Measurements from ENCODE around the gene RALGAPA1. TPM values are rescaled to one million over a fixed set of nuclear protein-coding genes. Genes with fewer than 3 reads are reported as not detected.

Gene RALGAPA1
- total RNA-seq, 2 experiments from 2014 or later, result 27.6 to 36.5 TPM

DNA sequence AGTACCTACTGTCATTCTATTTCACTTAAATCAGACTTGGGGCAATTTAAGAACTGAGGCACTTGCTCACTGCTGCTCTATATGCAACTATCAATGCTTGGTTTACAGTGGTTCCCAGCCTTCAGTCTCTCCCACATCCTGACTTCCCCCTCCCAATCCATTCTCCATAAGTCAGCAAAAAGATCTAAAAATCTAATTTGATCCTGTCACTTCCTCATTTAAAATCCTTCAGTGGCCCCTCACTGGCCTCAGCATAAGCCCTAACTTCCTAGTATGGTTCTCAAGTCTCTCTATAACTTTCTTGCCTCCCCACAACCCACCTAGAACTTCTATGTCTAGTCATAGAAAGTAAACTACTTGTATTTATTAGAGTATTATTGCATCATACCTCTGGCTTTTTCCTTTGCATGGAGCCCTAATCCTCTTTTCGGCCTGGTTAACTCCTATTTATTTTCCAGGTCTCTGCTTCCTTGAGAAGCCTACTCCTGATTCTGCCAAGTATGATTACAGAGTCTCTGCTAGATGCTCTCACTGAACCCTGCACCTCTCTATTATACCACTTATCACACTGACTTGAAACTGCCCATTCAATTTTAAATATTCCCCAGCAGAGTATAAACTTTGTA lies 130.6 kb downstream of the RALGAPA1 start:
- TF ChIP-seq, protein P1, sequence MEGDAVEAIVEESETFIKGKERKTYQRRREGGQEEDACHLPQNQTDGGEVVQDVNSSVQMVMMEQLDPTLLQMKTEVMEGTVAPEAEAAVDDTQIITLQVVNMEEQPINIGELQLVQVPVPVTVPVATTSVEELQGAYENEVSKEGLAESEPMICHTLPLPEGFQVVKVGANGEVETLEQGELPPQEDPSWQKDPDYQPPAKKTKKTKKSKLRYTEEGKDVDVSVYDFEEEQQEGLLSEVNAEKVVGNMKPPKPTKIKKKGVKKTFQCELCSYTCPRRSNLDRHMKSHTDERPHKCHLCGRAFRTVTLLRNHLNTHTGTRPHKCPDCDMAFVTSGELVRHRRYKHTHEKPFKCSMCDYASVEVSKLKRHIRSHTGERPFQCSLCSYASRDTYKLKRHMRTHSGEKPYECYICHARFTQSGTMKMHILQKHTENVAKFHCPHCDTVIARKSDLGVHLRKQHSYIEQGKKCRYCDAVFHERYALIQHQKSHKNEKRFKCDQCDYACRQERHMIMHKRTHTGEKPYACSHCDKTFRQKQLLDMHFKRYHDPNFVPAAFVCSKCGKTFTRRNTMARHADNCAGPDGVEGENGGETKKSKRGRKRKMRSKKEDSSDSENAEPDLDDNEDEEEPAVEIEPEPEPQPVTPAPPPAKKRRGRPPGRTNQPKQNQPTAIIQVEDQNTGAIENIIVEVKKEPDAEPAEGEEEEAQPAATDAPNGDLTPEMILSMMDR (conservative IDR thresholded peaks at IDR 0.05; ENCODE audit: low read length), result no peak
- TF ChIP-seq EZH2phosphoT487 (IDR thresholded peaks at IDR 0.05; ENCODE audit: borderline replicate concordance, low read depth, low read length), result no peak
- no peak for DNase-seq (ENCODE audit: low spot score)
- H3K4me1 ChIP-seq (ENCODE audit: insufficient read depth, low read length, poor library complexity, severe bottlenecking), result no peaks in the 10 kb centered on the region
- no peak overlapping the region for H3K4me3 ChIP-seq (ENCODE audit: low read depth, low read length, poor library complexity, severe bottlenecking)
- no peak overlapping the region for H3K4me2 ChIP-seq (ENCODE audit: low read length)
- no peaks in the 10 kb centered on the region for H3K9me2 ChIP-seq (ENCODE audit: insufficient read depth, low read length)
- no TSS peak for BruUV-seq (replicated peaks)
- no peaks in the 10 kb centered on the region for H4K20me1 ChIP-seq (ENCODE audit: insufficient read depth, low read length)
- H3K79me2 ChIP-seq (ENCODE audit: insufficient read depth, low read depth, low read length), result no peaks in the 10 kb centered on the region
- H3K36me3 ChIP-seq (ENCODE audit: insufficient read depth, low read length), result peaks cover 2% of the 10 kb centered on the region
- CTCF ChIA-PET (ENCODE audit: unreplicated experiment), result no interaction called here
- POLR2A ChIA-PET, result interaction anchor here (0.7 to 1.3 kb wide), 2 partner anchors 35 to 129 kb away, joined by 3 read pairs; no protein-coding TSS in a partner anchor
- H3K27ac ChIP-seq (ENCODE audit: low read depth, low read length, poor library complexity, severe bottlenecking), result no peak overlapping the region
- H3K9me3 ChIP-seq (ENCODE audit: low read length), result no peaks in the 10 kb centered on the region
- H2AFZ ChIP-seq (ENCODE audit: low read length), result no peak overlapping the region
- intact Hi-C loops (cut with micrococcal nuclease; ENCODE audit: unreplicated experiment), result no loop called here

DNA sequence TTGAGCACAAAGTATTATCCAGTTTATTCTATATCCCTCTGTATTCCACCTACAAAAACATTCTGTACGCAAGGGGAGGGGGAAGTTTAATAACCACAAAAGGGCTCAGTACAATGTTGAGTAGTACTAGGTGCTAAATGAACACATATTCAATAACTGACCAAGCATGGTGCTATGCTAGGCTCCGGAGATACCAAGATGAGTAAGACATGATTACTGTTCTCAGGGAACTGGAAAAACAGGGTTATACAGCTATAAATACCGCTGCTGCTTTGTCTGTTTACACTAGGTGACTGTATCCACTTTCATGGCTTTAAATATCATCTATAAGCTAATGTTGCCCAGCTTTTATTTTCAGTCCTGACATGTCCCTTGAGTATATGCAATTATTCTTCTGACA lies 139.3 kb downstream of the RALGAPA1 start:
- Histone ChIP-seq H4K20me1 (ENCODE audit: insufficient read depth, low read length) (no peaks in the 10 kb centered on the region), H3K79me2 (ENCODE audit: insufficient read depth, low read depth, low read length) (no peaks in the 10 kb centered on the region), H3K9me3 (ENCODE audit: low read length) (no peaks in the 10 kb centered on the region), H3K4me2 (ENCODE audit: low read length) (no peak overlapping the region), H3K27ac (ENCODE audit: low read depth, low read length, poor library complexity, severe bottlenecking) (no peak overlapping the region), H3K9me2 (ENCODE audit: insufficient read depth, low read length) (no peaks in the 10 kb centered on the region), H3K4me3 (ENCODE audit: low read depth, low read length, poor library complexity, severe bottlenecking) (no peak overlapping the region), H3K36me3 (ENCODE audit: insufficient read depth, low read length) (peaks cover 3% of the 10 kb centered on the region; the same call in 1 of the 2 replicates), H3K4me1 (ENCODE audit: insufficient read depth, low read length, poor library complexity, severe bottlenecking) (no peaks in the 10 kb centered on the region), H2AFZ (ENCODE audit: low read length) (no peak overlapping the region)
- no TSS peak for BruUV-seq (replicated peaks)
- no peak for TF ChIP-seq EZH2phosphoT487 (IDR thresholded peaks at IDR 0.05; ENCODE audit: borderline replicate concordance, low read depth, low read length)
- TF ChIP-seq, protein P1 (conservative IDR thresholded peaks at IDR 0.05; ENCODE audit: low read length), result no peak
- POLR2A ChIA-PET, result interaction anchor here (0.6 to 1.1 kb wide), 3 partner anchors 11 to 234 kb away, joined by 3 read pairs; no protein-coding TSS in a partner anchor
- intact Hi-C loops (cut with micrococcal nuclease; ENCODE audit: unreplicated experiment), result no loop called here
- no peak for DNase-seq (ENCODE audit: low spot score)
- CTCF ChIA-PET (ENCODE audit: unreplicated experiment), result no interaction called here

DNA sequence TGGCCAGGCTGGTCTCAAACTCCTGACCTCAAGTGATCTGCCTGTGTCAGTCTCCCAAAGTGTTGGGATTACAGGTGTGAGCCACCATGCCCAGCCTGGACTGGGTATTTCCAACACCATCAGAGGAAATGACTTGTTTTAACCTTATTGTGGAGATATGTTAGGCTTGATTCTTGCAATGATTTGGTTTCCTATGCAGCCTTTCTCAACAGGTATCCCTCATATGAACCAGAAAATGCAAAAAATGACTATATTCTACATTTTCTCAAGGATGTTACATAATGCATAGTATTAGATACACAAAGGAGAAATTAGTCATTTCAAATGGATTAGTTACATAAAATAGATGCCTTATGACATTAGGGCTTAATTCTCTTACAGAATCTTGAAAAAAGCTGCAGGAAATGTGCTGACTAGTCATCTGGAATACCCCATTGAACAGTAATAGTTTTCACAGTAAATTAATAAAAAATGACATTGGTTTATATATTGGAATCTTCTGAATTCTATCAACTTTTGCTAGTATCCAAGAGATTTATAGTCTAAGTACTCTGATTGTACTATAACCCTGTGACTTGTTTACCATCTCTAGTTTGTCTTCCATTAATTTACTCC lies 142.6 kb downstream of the RALGAPA1 start:
- intact Hi-C loops (cut with micrococcal nuclease; ENCODE audit: unreplicated experiment), result no loop called here
- BruUV-seq (replicated peaks), result no TSS peak
- Histone ChIP-seq H3K9me2 (ENCODE audit: insufficient read depth, low read length) (no peaks in the 10 kb centered on the region), H3K79me2 (ENCODE audit: insufficient read depth, low read depth, low read length) (no peaks in the 10 kb centered on the region), H3K27ac (ENCODE audit: low read depth, low read length, poor library complexity, severe bottlenecking) (no peak overlapping the region), H3K4me3 (ENCODE audit: low read depth, low read length, poor library complexity, severe bottlenecking) (no peak overlapping the region), H4K20me1 (ENCODE audit: insufficient read depth, low read length) (no peaks in the 10 kb centered on the region), H3K4me2 (ENCODE audit: low read length) (no peak overlapping the region), H3K4me1 (ENCODE audit: insufficient read depth, low read length, poor library complexity, severe bottlenecking) (no peaks in the 10 kb centered on the region), H2AFZ (ENCODE audit: low read length) (no peak overlapping the region), H3K9me3 (ENCODE audit: low read length) (no peaks in the 10 kb centered on the region), H3K36me3 (ENCODE audit: insufficient read depth, low read length) (peaks cover 3% of the 10 kb centered on the region; the same call in 1 of the 2 replicates)
- TF ChIP-seq, protein P1 (conservative IDR thresholded peaks at IDR 0.05; ENCODE audit: low read length), result no peak
- DNase-seq (ENCODE audit: low spot score), result no peak
- CTCF ChIA-PET (ENCODE audit: unreplicated experiment), result no interaction called here
- POLR2A ChIA-PET, result no interaction called here
